Measurements from ENCODE around the gene TCOF1. TPM values are rescaled to one million over a fixed set of nuclear protein-coding genes. Genes with fewer than 3 reads are reported as not detected.

Gene TCOF1
- total RNA-seq, 1 donor from 2014 or later, result 22.0 TPM

Other genes with a start within 250 kb of the TCOF1 start
- gene PDGFRB, start 201.9 kb upstream of the TCOF1 start, total RNA-seq, result 0.30 and 0.52 TPM in 2 replicates
- not detected in 2 replicates for gene CDX1, start 190.9 kb upstream of the TCOF1 start, total RNA-seq
- gene SLC6A7, start 167.6 kb upstream of the TCOF1 start, total RNA-seq, result not detected in 2 replicates
- gene CAMK2A, start 67.9 kb upstream of the TCOF1 start, total RNA-seq, result 0.15 TPM in 1 of 2 replicates, not detected in the other
- gene ARSI, start 54.8 kb upstream of the TCOF1 start, total RNA-seq, result 7.3 and 11.7 TPM in 2 replicates
- 25.4 and 42.5 TPM in 2 replicates for gene CD74, start 55.2 kb downstream of the TCOF1 start, total RNA-seq
- 1,285 and 3,835 TPM in 2 replicates for gene RPS14, start 92.0 kb downstream of the TCOF1 start, total RNA-seq
- 86.0 and 225 TPM in 2 replicates for gene NDST1, start 150.4 kb downstream of the TCOF1 start, total RNA-seq

All from renal cortical epithelial cell (primary cell).